Frontal cortex (tissue), 4 donors: Measurements from ENCODE around the gene OSBPL10. TPM values are rescaled to one million over a fixed set of nuclear protein-coding genes. Genes with fewer than 3 reads are reported as not detected.

ENCODE experiments used
- DNase-seq, 2 donors: peaks; one replicate each; pipeline ENCODE4 v3.0.0; 2012; ENCODE audit warnings: low spot score in 2 of 2
- FAIRE-seq: peaks from 2 replicates; lab custom pipeline; 2012; peaks lifted over from hg19 to GRCh38; lab: Jason Lieb, UNC
- total RNA-seq: library from RNA; depleted of rRNA; stranded (reverse); fragments of >200 nt; gene quantifications from one replicate; pipeline ENCODE4 v1.2.3, GENCODE V29; 2014
- donor health status: control.
- donor health status: control.
- donor health status: control.

The OSBPL10 gene
- total RNA-seq, 1 donor from 2014 or later = 9.0 TPM

GRCh38 chr3:31831591-31831990, 149.5 kb downstream of the OSBPL10 start:
- DNase-seq (no peak), FAIRE-seq (no peak)

- DNase-seq = no peak
- FAIRE-seq = no peak
These were observed 151.1 kb downstream of the OSBPL10 start for GRCh38 chr3:31829826-31830426.

GRCh38 chr3:31829010-31829409, 152.1 kb downstream of the OSBPL10 start:
- DNase-seq (no peak), FAIRE-seq (no peak)

GRCh38 chr3:31828007-31828406, 153.1 kb downstream of the OSBPL10 start:
- FAIRE-seq = no peak
- no peak for DNase-seq

GRCh38 chr3:31823184-31823583, 157.9 kb downstream of the OSBPL10 start:
- FAIRE-seq (no peak), DNase-seq (no peak)

- no peak for DNase-seq
- FAIRE-seq = no peak
These were observed 159.9 kb downstream of the OSBPL10 start for GRCh38 chr3:31821118-31821517.

- DNase-seq (no peak), FAIRE-seq (no peak)
These were observed 161.6 kb downstream of the OSBPL10 start for GRCh38 chr3:31819441-31819840.

- DNase-seq (no peak), FAIRE-seq (no peak)
These were observed 163.6 kb downstream of the OSBPL10 start for GRCh38 chr3:31817411-31817966.

GRCh38 chr3:31815631-31816440, 165.2 kb downstream of the OSBPL10 start:
- no peak for DNase-seq
- FAIRE-seq = no peak

GRCh38 chr3:31815006-31815405, 166.1 kb downstream of the OSBPL10 start:
- no peak for FAIRE-seq

GRCh38 chr3:31813686-31814085, 167.4 kb downstream of the OSBPL10 start:
- FAIRE-seq (no peak), DNase-seq (no peak)

More at GRCh38 chr3:31815006-31815405, 166.1 kb downstream of the OSBPL10 start:
- no peak for DNase-seq

GRCh38 chr3:31813197-31813596, 167.9 kb downstream of the OSBPL10 start:
- DNase-seq (no peak), FAIRE-seq (no peak)

- DNase-seq = no peak
- FAIRE-seq = no peak
These were observed 170.1 kb downstream of the OSBPL10 start for GRCh38 chr3:31810991-31811433.

- no peak for DNase-seq
- no peak for FAIRE-seq
These were observed 172.8 kb downstream of the OSBPL10 start for GRCh38 chr3:31808143-31808720.

GRCh38 chr3:31804251-31805051, 176.6 kb downstream of the OSBPL10 start:
- no peak for DNase-seq
- no peak for FAIRE-seq

GRCh38 chr3:31802981-31803740, 177.9 kb downstream of the OSBPL10 start:
- DNase-seq (no peak), FAIRE-seq (no peak)

- no peak for FAIRE-seq
- no peak for DNase-seq
These were observed 180.6 kb downstream of the OSBPL10 start for GRCh38 chr3:31800436-31800835.

- DNase-seq = no peak
- FAIRE-seq = no peak
These were observed 182.2 kb downstream of the OSBPL10 start for GRCh38 chr3:31798840-31799239.

- DNase-seq = no peak
- no peak for FAIRE-seq
These were observed 187.2 kb downstream of the OSBPL10 start for GRCh38 chr3:31793821-31794220.
